Fibroblast of skin of scalp (primary cell): Measurements from ENCODE around the gene MRPL38.
"Not testable (repeated sequence)": the region's sequence is repeated elsewhere in the genome, so short reads cannot be mapped to it uniquely, and the experiment has no call there.

Experiments
- DNase-seq: peaks from one replicate; pipeline ENCODE4 v3.0.0-alpha.2; 2013

Gene MRPL38

GRCh38 chr17:75875940-75876189 is 28.8 kb downstream of the MRPL38 start:
- DNase-seq, result no peak

GRCh38 chr17:75875182-75875939 is 29.3 kb downstream of the MRPL38 start:
- DNase-seq, result no peak

GRCh38 chr17:75874323-75875181 is 30.1 kb downstream of the MRPL38 start:
- DNase-seq, result no peak

GRCh38 chr17:75873587-75874322 is 30.9 kb downstream of the MRPL38 start:
- no peak for DNase-seq

- DNase-seq, result peak; percentile 81
Measured at GRCh38 chr17:75872434-75873351, 32.0 kb downstream of the MRPL38 start.

- not testable (repeated sequence) for DNase-seq
Measured at GRCh38 chr17:75870228-75870627, 34.5 kb downstream of the MRPL38 start.

GRCh38 chr17:75869282-75870141 is 35.2 kb downstream of the MRPL38 start:
- DNase-seq, result peak; percentile 47

- DNase-seq, result not testable (repeated sequence)
Measured at GRCh38 chr17:75868730-75869281, 35.9 kb downstream of the MRPL38 start.

- not testable (repeated sequence) for DNase-seq
Measured at GRCh38 chr17:75865404-75866188, 39.1 kb downstream of the MRPL38 start.

GRCh38 chr17:75864887-75865286 is 39.8 kb downstream of the MRPL38 start:
- DNase-seq, result not testable (repeated sequence)

- DNase-seq, result peak; percentile 72
Measured at GRCh38 chr17:75864448-75864871, 40.2 kb downstream of the MRPL38 start.

GRCh38 chr17:75861927-75862317 is 42.8 kb downstream of the MRPL38 start:
- DNase-seq, result peak; percentile 42

GRCh38 chr17:75859358-75859757 is 45.3 kb downstream of the MRPL38 start:
- not testable (repeated sequence) for DNase-seq

- DNase-seq, result no peak
Measured at GRCh38 chr17:75856062-75856756, 48.5 kb downstream of the MRPL38 start.

- DNase-seq, result peak; percentile 100
Measured at GRCh38 chr17:75855310-75856061, 49.2 kb downstream of the MRPL38 start, which contains the start of gene WBP2. TSS of gene WBP2 (minus strand) at chr17:75855335. CDS start at chr17:75855297, 38 bp downstream.

GRCh38 chr17:75854881-75855309 is 49.8 kb downstream of the MRPL38 start:
- no peak for DNase-seq

- peak; percentile 51 for DNase-seq
Measured at GRCh38 chr17:75854101-75854748, 50.5 kb downstream of the MRPL38 start.

- no peak for DNase-seq
Measured at GRCh38 chr17:75853433-75853832, 51.3 kb downstream of the MRPL38 start.
